NCI-H2081 treated with DMSO at 0.1 percent for 48 hours (cell line): ENCODE data around the gene OSM.
"Not testable (repeated sequence)": the region's sequence is repeated elsewhere in the genome, so short reads cannot be mapped to it uniquely, and the experiment has no call there.

Experiments used
- DNase-seq: peaks from one replicate; lab custom pipeline; 2025; lab: John Stamatoyannopoulos, UW

The OSM gene

DNA sequence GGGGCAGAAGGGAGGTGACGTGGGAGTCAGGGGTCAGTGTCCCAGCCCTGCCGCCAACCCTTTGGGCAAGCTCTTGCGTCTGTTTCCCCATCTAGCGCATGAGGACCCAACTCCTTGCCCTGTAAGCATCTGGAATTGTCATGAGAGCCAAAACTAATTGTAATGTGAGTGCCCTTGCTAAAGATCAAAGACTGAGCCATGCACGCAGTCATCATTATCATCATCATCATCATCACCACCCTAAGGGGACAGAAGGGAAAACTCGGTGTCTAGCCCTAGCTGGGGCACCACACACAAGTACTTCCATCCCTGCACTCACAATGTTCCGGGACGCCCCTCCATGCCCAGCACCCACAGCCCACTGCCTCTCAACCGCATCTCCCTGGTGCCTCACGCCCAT, 22.6 kb downstream of the OSM start:
- DNase-seq = no peak

DNA sequence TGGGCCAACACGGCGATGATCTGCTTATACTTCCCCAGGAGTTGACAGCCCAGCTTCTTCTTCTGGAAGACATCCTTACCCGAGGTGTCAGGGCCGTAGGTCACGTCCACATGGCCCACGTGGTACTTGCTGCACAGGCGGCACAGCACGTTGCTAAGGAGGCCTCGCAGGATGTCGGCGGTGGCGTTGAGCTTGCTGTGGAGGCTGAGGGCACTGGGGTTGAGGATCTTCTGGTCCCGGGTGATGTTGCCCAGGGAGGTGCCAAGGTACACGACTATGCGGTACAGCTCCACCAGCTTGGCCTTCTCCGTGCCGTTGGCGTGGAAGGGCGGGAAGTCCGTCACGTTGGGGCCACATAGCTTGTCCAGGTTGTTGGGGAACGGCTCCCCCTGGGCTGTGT, 23.0 kb downstream of the OSM start:
- no peak for DNase-seq

DNA sequence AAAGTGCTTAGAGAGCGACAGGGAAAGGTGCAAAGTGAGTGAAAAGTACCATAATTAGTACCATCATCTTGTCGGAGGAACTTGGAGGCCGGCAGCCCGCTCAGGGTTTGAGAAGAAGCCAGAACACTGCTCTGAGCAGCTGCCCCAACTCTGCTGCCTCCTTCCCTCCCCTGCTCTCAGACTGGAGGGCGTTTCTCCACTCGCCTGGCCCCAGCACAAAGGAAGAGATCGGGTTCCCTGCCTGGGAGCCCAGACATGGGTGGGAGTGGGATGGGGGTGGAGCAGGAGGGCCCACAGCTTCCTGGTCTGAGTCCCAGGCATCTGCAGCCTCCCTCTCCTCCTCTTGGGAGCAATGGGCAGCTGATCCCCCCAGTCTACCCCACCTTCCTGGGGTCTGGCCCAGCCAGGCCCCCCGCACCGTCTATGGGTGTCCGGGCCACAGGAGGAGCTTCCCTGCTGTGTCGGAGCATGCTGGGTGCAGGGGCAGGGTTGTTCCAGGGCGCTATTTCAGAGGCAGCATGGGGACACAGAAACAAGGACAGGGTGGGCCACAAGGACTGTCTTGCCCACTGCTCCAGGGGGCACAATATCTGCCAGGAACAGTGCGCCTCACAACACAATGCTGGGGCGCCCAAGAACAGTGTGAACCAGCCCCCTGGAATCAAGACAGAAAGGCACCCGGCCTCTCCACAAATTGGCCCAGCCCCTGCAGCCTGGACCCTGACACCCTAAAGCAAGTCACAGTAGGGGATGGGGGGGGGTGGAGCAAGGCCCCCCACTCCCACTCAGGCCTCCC, 24.9 kb downstream of the OSM start:
- no peak for DNase-seq

DNA sequence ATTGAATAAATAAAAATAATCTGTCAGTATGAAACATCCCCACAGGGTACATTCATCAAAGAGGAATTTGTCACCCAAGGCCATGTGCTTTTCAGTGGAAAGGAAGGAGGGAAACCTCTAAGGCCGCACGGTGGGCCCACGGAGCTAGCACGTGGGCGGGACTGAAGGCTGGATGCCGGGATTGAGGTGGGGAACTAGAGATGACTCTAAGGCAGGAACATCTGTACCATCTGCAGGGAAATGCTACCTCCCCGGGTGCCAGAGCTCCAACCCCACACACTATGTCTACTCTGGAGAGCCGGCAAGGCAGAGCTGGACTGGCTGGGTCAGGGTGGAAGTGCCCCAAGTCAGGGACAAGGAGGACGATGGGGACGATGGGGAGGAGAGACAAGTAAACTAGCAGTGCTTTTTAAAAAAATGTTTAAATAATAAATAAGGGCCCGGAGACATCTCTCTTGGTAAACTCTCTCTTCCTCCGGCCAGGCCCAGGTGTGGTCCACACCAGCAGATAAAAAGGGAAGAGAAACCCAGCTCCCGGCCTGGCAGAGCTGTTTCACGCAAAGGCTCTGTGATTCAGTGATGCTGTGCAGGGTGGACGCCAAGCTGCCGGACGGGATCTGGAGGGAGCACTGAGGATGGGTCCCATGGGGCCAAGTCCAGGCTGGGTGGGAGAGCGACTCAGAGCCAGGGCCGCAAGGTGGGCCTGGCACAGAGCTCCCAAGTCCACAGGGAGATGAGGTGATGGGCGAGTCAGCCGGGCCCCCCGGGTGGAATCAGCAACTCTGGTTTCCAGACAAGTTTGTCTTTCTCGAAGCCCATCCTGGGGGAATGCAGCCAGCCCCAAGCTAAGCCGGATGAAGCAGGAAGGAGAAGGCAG, 25.9 kb downstream of the OSM start:
- no peak for DNase-seq

DNA sequence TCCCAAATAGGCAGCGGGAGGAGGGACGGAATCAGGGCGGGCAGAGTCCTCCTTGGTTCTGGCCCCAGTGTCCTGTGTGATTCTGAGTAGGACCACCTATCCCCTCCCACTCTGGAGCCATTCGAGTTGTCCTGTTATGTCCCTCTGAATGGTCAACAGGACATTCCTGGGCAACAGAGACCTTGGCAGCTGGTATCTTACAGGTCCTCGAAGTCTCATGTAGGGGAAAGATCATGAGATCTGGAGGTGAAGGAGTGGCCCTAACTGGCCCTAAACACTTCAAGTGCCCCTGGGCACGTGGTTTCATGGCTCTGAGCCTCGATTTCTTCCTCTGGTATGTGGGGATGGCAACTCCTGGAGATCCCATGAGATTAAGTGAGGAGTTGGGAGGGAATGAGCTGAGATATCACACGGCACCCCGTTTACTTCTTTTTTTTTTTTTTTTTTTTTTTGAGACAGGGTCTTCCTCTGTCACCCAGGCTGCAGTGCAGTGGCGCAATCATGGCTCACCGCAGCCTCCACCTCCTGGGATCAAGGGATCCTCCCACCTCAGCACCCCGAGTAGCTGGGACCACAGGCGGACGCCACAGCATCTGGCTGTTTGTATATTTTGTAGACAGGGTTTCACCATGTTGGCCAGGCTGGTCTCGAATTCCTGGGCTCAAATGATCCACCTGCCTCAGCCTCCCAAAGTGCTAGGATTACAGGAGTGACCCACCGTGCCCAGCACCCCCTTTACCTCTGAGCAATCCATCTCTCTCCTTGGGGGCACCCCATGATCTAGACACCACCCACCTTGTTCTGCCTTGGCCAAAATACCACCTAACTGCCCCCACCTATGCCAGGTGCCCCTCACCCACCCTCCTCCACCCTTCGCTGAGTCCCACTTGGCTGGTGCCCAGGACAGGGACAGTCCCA, 26.9 kb downstream of the OSM start:
- no peak for DNase-seq

DNA sequence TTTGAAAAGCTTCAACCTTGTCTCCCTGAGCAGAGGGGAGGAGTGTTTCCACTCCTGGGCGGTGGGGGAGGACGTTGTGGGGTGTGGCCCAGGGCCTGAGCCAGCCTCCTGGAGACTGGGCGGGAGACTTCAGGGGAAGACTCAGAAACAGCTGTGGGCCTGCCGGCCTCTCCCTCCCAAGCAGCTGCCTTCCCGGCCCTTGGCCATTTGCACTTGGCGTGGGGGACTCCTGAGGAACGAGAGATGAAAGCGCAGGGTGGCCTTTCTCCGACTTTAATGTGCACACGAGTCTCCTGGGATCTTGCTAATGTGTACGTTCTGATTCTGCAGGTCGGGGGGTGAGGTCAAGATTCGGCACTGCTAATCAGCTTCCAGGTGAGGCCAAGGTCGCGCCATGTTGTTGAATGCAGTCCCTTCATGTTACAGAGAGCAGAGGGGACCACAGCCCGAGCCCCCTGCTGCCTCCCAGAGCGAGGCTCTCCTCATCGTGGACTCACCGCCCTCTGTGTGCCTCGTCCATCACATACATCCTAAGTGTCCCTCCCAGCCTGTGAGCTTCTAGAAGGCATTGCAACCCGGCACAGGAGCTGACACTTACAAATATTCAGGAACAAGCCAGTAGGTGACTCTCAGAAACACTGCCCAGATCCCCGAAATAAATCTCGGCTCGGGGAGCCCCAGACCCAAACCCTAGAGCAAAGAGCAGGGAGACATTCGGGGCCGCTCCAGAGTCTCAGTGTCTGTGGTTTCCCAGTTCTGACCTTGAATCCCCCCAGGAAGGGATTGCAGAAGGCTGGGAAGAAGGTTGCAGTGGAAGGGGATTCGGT, 27.8 kb downstream of the OSM start:
- DNase-seq = no peak

DNA sequence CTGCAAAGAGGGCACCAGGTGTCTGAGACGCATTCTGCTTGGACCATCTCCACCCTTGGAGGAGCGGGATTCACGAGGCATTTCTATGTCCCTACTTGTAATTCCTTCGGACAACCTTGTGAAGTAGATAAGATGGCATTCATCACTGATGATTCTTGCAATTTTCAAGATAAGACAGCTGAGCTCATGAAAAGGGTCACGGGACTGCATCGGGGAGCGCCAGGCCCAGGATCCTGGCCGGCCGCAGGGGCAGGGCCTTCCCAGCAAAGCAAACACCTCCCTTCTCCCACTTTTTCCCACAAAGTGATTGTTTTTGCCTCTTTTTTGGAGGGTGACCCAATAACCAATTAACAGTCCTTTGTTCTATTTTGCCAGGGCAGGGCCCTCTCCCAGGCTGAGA, 28.5 kb downstream of the OSM start:
- DNase-seq = no peak

DNA sequence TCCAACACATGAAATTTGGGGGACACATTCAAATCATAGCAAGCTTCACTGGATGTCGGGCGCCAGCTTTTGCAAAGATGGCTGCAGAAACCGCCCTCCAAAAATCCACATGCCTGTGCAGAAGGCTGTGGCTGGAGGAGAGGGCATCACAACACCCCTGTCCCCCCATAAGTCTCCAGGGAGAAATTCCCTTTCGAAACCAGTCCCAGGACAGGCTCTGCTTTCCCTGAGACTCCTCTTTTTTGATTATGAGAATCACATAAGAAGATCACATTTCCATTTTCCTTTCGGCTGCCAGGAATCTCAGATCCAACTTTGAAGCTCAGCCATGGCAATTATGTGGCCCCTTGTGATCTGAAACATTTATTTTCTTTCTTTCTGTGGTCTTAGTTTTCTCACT, 29.8 kb downstream of the OSM start:
- DNase-seq = no peak

DNA sequence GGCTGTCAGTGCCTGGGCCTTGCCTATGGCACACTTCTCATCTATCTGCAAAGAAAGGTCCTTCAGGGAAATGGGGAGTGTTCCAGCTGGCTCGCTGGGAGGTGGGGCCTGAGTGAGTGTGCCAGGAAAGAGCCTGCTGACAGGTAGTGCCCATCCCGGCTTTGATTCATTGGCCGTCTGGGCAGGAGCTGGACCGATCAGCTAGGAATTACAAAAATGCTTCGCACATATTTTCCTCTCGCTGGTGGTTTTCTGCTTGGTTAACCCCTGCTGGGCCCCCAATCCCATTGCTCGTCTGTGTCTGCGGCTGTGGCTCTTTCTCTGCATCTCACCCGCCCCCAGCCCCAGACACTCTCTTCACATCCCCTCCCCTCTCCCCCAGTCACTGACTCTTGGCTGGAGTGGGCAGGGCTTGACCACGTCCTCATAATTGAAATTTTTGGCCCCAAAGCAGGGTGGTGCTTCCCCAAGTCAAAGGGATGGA, 30.9 kb downstream of the OSM start:
- DNase-seq = no peak

DNA sequence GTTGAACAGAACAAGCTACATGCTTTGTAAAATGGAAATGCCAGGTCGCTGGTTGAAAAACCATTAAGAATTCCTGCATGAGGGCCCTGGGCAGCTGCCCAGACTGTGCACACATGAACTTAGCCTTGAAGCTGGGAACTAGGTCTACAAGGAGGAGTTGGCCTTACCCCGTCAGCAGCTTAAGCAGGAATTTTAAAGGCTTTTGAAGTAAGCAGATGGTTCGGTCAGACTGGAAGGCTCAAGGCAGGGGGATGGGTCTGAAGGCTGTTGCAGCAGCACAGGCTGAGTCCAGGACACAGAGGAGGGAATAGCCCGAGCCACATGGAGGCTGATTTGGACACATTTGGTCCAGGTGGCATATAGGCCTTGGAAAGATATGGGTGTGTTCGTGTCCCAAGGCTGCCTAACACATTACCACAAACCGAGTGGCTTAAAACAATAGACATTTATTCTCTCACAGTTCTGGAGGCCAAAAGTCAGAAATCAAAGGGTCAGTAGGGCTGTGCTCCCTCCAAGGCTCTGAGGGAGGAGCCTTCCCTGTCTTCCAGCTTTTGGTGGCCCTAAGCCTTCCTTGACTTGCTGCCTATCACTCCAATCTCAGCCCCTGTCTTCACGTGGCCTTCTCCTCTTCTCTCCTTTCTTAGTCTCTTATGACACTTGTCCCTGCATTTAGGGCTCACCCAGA, 31.7 kb downstream of the OSM start:
- DNase-seq = no peak

DNA sequence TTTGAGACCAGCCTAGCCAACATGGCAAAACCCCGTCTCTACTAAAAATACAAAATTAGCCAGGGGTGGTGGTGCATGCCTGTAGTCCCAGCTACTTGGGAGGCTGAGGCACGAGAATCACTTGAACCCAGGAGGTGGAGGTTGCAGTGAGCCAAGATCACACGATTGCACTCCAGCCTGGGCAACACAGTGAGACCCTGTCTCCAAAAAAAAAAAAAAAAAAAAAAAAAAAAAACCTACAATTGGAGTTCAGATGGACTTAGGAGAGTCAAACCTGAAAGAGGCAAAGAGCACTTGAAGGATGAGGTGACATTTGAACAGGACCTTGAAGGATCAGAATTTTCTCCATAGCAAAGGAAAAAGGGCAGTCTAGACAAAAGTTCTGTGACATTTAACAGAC, 32.3 kb downstream of the OSM start:
- DNase-seq = not testable (repeated sequence)

DNA sequence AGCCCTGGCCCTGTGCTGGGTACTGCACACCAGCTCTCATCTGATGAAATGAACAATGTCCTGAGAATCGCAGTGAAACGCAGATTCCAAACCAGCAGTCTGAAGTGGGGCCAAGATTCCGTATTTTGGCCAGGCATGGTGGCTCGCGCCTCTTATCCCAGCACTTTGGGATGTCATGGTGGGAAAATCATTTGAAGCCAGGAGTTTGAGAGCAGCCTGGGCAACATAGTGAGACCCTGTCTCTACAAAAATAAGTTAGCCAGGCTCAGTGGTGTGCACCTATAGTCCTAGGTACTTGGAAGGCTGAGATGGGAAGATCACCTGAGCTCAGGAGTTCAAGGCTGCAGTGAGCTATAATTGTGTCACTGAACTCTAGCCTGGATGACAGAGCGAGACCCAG, 33.1 kb downstream of the OSM start:
- no peak for DNase-seq

DNA sequence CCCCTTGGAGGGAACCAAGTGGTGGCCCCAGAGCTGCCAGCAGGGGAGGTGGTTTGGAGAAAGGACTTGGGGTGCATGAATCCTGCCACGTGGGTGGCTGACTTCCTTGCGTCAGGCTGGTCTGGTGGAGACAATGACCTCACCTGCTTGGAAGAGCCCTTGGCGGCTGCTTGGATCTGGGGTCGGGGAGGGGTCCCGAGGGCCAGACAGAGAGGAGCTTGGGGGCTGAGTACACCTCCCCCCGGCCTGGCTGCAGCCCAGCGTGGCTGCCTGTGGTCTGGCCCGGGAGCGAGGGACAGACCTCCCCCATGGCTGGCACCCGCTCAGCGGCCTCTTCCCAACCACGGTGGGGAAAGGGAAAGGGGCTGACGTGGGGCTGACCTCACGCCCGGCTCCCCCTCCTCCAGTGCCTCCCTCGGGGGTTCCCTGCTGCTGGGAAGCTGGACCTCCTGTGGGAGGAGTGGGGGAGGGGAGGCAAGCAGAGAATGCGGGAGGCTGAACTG, 33.9 kb downstream of the OSM start:
- DNase-seq = no peak

DNA sequence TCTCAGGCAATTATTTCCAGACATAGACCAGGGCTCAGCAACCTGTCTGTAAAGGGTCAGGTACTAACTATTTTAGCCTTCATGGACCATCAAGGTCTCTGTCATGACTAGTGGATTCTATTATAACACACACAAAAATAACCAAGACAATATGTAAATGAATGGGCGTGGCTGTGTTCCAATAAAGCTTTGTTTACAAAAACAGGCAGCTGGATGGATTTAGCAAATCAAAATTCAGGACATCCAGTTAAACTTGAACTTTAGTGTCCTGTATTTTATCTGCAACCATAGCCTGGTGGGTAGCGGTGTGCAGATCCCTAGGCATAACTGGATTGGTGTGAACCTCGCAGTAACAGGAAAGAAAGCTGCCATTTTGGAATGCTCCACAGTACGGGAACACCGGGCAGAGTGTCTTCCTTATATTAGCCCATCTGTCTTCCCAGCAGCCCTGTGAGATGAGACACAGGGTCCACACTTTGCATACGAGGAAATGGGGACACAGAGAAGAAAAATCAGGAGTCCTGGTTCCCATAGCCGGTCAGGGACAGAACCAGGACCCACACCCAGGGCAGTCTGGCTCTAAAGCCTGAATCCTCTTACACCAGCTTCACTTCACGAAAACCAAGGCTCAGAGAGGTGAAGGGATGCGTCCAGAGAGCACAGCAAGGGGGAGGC, 35.7 kb downstream of the OSM start:
- DNase-seq = no peak

DNA sequence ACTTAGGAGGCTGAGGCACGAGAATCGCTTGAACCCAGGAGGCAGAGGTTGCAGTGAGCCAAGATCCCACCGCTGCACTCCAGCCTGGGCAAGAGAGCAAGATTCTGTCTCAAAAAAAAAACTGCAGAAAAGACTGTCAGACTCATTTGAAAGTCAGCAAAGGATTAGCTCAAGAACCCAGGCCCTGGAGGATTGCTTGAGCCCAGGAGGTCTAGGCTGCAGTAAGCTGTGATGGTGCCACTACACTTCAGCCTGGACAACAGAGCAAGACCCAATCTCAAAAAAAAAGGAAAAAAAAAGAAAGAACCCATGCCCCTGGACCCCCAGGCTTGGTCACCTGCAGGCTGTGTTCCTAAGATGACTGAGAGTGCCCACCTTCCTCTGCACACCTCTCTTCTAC, 36.3 kb downstream of the OSM start:
- no peak for DNase-seq

DNA sequence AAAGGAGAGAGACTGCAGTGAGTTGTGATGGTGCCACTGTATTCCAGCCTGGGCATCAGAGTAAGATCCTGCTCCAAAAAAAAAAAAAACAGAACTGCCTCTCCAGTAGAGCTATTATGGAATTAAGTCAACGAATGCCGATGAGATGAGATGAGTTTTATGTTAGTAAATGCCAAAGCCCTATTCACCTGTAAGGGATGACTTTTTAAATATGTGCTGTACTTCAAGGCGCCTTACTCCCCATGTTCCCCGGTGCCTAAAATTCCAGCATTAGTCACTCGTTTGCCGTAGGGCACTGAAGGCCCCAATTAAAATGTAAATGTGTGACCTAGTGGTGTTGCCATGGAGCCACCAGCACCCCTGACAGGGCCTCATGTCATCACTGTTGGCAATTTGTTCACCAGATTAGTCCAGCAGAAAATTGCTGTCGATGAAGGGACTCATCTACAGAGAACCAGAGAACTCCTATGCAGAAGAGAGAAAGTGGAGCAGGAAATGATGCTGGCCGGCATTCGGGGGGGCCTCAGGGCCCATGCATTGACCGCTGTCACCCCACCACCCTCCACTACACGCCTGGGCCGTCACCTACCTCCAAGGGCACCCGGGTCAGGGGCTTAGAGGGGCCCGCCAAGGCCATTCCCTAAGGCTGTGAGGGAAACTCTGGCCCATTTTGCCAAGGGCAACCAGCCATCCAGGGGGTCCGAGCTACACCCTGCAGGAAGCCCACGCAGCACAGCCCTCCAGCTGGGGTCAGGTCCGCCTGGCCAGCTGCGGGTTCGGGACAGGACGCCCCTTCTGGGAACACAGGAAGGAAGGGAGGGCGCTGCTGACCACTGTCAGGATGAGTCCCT, 37.9 kb downstream of the OSM start:
- DNase-seq = no peak

DNA sequence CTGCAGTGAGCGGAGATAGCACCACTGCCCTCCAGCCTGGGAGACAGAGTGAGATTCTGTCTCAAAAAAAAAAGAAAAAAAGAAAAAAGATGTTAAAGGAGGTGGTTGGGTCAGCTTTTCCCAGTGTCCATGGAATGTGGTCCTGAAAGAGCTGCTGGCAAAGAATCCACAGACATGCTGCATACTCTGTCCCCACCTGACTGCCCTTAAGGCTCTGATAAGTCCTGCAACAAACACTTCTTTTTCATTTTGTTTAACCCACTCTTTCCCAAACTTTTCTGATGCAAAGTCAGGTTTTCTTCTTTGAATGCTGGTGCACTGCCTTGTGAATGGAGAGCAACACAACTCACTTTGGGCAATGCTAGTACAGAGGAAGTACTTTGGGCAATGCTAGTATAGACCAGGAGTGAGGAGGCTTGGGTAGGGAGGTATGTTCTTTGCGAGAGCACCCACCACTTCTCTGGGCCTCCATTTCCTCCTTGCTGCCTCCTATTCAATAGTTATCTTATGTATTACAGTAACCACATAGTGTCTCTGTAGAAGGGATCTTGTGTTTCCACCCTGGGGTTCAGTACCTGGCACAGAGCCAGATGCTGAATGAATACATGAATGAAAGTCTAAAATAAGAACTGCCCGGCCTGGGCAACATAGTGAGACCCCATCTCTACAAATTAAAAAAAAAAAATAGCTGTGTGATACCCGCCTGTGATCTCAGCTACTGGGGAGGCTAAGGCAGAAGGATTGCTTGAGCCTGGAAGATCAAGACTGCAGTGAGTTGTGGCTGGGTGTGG, 39.0 kb downstream of the OSM start:
- no peak for DNase-seq

DNA sequence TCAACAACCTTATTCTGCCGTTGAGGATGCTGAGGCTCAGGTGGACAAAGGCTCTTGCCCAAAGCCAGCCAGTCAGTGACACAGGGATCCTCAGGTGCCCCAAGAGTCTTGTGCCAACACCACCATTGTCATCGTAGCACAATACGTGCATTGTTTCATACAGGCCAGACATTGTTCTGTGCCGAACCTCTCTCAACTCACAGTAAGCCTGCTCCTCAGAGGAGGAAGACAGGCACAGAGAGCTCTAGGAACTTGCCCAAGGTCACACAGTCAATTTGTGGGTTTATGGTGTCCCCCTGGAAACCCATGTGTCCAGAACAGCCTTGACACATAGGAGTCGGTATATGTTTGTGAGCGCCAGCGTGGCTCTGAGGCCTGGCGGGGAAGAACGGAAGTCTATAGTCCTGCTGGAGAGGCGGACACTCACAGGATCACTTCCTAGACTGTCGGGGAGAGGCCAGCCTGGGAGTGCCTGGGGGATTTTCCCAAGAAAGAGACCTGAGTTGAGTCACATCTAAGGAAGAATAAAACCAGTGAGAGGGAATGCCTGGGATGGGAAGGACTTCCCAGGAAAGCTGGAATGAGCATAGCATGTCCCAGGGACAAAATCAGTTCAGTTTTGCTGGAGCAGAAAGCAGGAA, 40.3 kb downstream of the OSM start:
- DNase-seq = no peak
